ENCODE data around the gene ZNF688.
"Not testable (repeated sequence)": the region's sequence is repeated elsewhere in the genome, so short reads cannot be mapped to it uniquely, and the experiment has no call there.

Gene ZNF688

DNA sequence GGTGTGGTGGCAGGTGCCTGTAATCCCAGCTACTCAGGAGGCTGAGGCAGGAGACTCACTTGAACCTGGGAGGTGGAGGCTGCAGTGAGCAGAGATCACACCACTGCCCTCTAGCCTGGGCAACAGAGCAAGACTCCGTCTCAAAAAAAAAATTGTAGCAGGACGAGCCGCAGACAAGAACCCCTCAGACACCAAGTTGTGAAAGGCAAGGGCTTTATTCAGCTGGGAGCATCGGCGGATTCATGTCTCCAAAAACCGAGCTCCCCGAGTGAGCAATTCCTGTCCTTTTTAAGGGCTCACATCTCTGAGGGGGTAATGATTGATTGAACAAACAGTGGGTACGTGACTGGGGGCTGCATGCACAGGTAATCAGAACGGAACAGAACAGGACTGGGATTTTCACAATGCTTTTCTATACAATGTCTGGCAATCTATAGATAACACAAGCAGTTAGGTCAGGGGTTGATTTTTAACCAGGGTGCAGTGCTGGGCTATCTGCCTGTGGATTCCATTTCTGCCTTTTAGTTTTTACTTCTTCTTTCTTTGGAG, 30.5 kb downstream of the ZNF688 start:
- 95 to 100% methylated on average over 6 to 8 of the region's 9 CpGs for WGBS, 2 experiments (ENCODE audit: insufficient coverage in 2 of 2)
- H3K9me3 ChIP-seq (ENCODE audit: control insufficient read depth, low read length); H3K4me3 ChIP-seq (ENCODE audit: extremely low read depth, insufficient read depth, low read length, poor library complexity, severe bottlenecking); H3K36me3 ChIP-seq (ENCODE audit: control insufficient read depth, insufficient read depth, low read length): not testable (repeated sequence)
- Histone ChIP-seq H3K4me1 (ENCODE audit: control insufficient read depth, insufficient read depth, low read length, poor library complexity, severe bottlenecking) (peaks cover 26% of the 10 kb centered on the region), H3K27ac (ENCODE audit: low read depth, low read length, severe bottlenecking) (peak overlapping the region; percentile 80)

DNA sequence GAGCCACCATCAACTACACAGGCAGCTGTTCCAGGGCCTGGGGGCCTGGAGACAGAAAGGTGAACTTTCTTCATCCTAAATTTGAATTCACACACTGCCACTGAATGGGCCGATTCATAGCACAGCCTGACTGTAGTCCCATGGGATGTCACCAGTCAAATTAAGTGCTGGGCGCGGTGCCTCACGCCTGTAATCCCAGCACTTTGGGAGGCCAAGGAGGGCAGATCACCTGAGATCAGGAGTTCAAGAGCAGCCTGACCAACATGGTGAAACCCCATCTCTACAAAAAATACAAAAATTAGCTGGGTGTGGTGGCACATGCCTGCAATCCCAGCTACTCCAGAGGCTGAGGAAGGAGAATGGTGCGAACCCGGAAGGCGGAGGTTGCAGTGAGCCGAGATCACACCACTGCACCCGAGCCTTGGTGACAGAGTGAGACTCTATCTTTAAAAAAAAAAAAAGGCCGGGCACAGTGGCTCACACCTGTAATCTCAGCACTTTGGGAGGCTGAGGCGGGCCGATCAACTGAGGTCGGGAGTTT, 31.5 kb downstream of the ZNF688 start:
- not testable (repeated sequence) for H3K36me3 ChIP-seq (ENCODE audit: control insufficient read depth, insufficient read depth, low read length); H3K27ac ChIP-seq (ENCODE audit: low read depth, low read length, severe bottlenecking); H3K9me3 ChIP-seq (ENCODE audit: control insufficient read depth, low read length); H3K4me3 ChIP-seq (ENCODE audit: extremely low read depth, insufficient read depth, low read length, poor library complexity, severe bottlenecking)
- H3K4me1 ChIP-seq (ENCODE audit: control insufficient read depth, insufficient read depth, low read length, poor library complexity, severe bottlenecking) = peaks cover 27% of the 10 kb centered on the region
- 88 to 97% methylated on average over 4 to 10 of the region's 13 CpGs for WGBS, 2 experiments (ENCODE audit: insufficient coverage in 2 of 2)

GRCh38 chr16:30539000-30539964, 32.2 kb downstream of the ZNF688 start:
- no peak overlapping the region for H3K27ac ChIP-seq (ENCODE audit: low read depth, low read length, severe bottlenecking)
- peaks cover 27% of the 10 kb centered on the region for H3K4me1 ChIP-seq (ENCODE audit: control insufficient read depth, insufficient read depth, low read length, poor library complexity, severe bottlenecking)
- 92 to 98% methylated on average over 7 of the region's 8 CpGs for WGBS, 2 experiments (ENCODE audit: insufficient coverage in 2 of 2)
- H3K9me3 ChIP-seq (ENCODE audit: control insufficient read depth, low read length) = no peaks in the 10 kb centered on the region
- H3K4me3 ChIP-seq (ENCODE audit: extremely low read depth, insufficient read depth, low read length, poor library complexity, severe bottlenecking) = no peak overlapping the region
- H3K36me3 ChIP-seq (ENCODE audit: control insufficient read depth, insufficient read depth, low read length) = peaks cover 6% of the 10 kb centered on the region

DNA sequence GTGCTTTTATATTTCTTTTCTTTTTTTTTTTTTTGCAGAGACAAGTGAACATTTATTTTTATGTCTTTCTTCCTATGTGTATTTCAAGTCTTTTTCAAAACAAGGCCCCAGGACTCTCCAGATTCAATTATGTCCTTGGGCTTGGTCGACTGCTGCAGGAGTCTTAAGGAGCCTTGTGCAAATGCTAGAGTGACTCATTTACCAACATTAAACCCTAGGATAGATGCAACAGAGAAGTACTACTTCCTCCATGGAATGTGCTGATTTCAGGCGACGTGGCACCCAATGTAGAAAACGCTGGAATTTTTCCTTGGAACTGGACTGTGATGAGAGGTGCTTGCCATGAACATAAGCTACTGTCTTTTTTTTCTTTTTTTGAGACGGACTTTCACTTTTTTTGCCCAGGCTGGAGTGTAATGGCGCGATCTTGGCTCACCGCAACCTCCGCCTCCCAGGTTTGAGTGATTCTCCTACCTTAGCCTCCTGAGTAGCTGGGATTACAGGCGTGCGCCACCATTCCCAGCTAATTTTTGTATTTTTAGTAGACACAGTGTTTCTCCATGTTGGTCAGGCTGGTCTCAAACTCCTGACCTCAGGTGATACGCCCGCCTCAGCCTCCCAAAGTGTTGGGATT, 35.0 kb downstream of the ZNF688 start:
- not testable (repeated sequence) for H3K9me3 ChIP-seq (ENCODE audit: control insufficient read depth, low read length); H3K27ac ChIP-seq (ENCODE audit: low read depth, low read length, severe bottlenecking)
- WGBS, 2 experiments (ENCODE audit: insufficient coverage in 2 of 2) = 87 to 96% methylated on average over 8 to 11 of the region's 13 CpGs
- peak overlapping the region; percentile 56 for H3K4me3 ChIP-seq (ENCODE audit: extremely low read depth, insufficient read depth, low read length, poor library complexity, severe bottlenecking)
- H3K4me1 ChIP-seq (ENCODE audit: control insufficient read depth, insufficient read depth, low read length, poor library complexity, severe bottlenecking) = peaks cover 18% of the 10 kb centered on the region
- H3K36me3 ChIP-seq (ENCODE audit: control insufficient read depth, insufficient read depth, low read length) = peaks cover 19% of the 10 kb centered on the region

GRCh38 chr16:30535777-30536190, 35.7 kb downstream of the ZNF688 start:
- peak overlapping the region; percentile 56 for H3K4me3 ChIP-seq (ENCODE audit: extremely low read depth, insufficient read depth, low read length, poor library complexity, severe bottlenecking)
- H3K27ac ChIP-seq (ENCODE audit: low read depth, low read length, severe bottlenecking) = peak overlapping the region; percentile 54
- H3K36me3 ChIP-seq (ENCODE audit: control insufficient read depth, insufficient read depth, low read length) = peaks cover 26% of the 10 kb centered on the region
- 39 to 50% methylated on average over 9 to 12 of the region's 12 CpGs for WGBS, 2 experiments (ENCODE audit: insufficient coverage in 2 of 2)
- H3K9me3 ChIP-seq (ENCODE audit: control insufficient read depth, low read length) = no peaks in the 10 kb centered on the region
- peaks cover 12% of the 10 kb centered on the region for H3K4me1 ChIP-seq (ENCODE audit: control insufficient read depth, insufficient read depth, low read length, poor library complexity, severe bottlenecking)

GRCh38 chr16:30535106-30535776, 36.3 kb downstream of the ZNF688 start:
- peaks cover 30% of the 10 kb centered on the region for H3K36me3 ChIP-seq (ENCODE audit: control insufficient read depth, insufficient read depth, low read length)
- WGBS, 2 experiments (ENCODE audit: insufficient coverage in 2 of 2) = 2 to 7% methylated on average over 14 to 16 of the region's 18 CpGs
- H3K27ac ChIP-seq (ENCODE audit: low read depth, low read length, severe bottlenecking) = peak overlapping the region; percentile 54
- H3K9me3 ChIP-seq (ENCODE audit: control insufficient read depth, low read length) = no peaks in the 10 kb centered on the region
- peak overlapping the region; percentile 56 for H3K4me3 ChIP-seq (ENCODE audit: extremely low read depth, insufficient read depth, low read length, poor library complexity, severe bottlenecking)
- H3K4me1 ChIP-seq (ENCODE audit: control insufficient read depth, insufficient read depth, low read length, poor library complexity, severe bottlenecking) = peaks cover 12% of the 10 kb centered on the region

GRCh38 chr16:30534368-30535105, 37.0 kb downstream of the ZNF688 start, which contains the start of gene ZNF747:
TSS of gene ZNF747 (minus strand) at chr16:30534858. CDS start at chr16:30534679, 179 bp downstream.
- peaks cover 12% of the 10 kb centered on the region for H3K4me1 ChIP-seq (ENCODE audit: control insufficient read depth, insufficient read depth, low read length, poor library complexity, severe bottlenecking)
- H3K36me3 ChIP-seq (ENCODE audit: control insufficient read depth, insufficient read depth, low read length) = peaks cover 30% of the 10 kb centered on the region
- WGBS, 2 experiments (ENCODE audit: insufficient coverage in 2 of 2) = 1% methylated on average over 59 to 70 of the region's 70 CpGs
- peak within 1 kb of the TSS; percentile 54 for H3K27ac ChIP-seq (ENCODE audit: low read depth, low read length, severe bottlenecking)
- H3K9me3 ChIP-seq (ENCODE audit: control insufficient read depth, low read length) = no peaks in the 10 kb centered on the region
- H3K4me3 ChIP-seq (ENCODE audit: extremely low read depth, insufficient read depth, low read length, poor library complexity, severe bottlenecking) = peak within 1 kb of the TSS; percentile 56

- Histone ChIP-seq H3K4me1 (ENCODE audit: control insufficient read depth, insufficient read depth, low read length, poor library complexity, severe bottlenecking) (peaks cover 12% of the 10 kb centered on the region), H3K36me3 (ENCODE audit: control insufficient read depth, insufficient read depth, low read length) (peaks cover 30% of the 10 kb centered on the region), H3K9me3 (ENCODE audit: control insufficient read depth, low read length) (no peaks in the 10 kb centered on the region), H3K4me3 (ENCODE audit: extremely low read depth, insufficient read depth, low read length, poor library complexity, severe bottlenecking) (peak overlapping the region; percentile 56), H3K27ac (ENCODE audit: low read depth, low read length, severe bottlenecking) (peak overlapping the region; percentile 29)
- WGBS, 2 experiments (ENCODE audit: insufficient coverage in 2 of 2) = 25 to 40% methylated on average over 17 to 21 of the region's 29 CpGs
Observed at GRCh38 chr16:30533748-30534367, 37.7 kb downstream of the ZNF688 start.

DNA sequence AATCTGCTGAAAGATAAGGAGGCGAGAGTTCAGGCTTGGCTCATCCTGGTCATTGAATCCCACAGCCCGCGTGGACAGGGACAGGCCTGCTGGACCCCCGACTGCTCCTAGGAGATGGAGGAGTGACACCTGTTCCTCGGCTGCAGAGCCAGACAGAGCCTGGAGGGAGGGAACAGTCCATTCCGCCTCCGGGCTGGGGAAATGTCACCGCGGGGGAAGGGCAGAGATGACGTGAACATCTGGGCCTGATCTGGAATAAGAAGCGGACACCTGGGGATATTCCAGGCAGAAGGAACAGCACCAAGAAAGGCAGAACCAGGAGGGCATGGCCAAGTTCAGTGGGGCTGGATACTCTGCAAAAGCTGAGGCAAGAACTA, 38.4 kb downstream of the ZNF688 start:
- peaks cover 30% of the 10 kb centered on the region for H3K36me3 ChIP-seq (ENCODE audit: control insufficient read depth, insufficient read depth, low read length)
- H3K4me3 ChIP-seq (ENCODE audit: extremely low read depth, insufficient read depth, low read length, poor library complexity, severe bottlenecking) = no peak overlapping the region
- no peaks in the 10 kb centered on the region for H3K9me3 ChIP-seq (ENCODE audit: control insufficient read depth, low read length)
- H3K27ac ChIP-seq (ENCODE audit: low read depth, low read length, severe bottlenecking) = no peak overlapping the region
- H3K4me1 ChIP-seq (ENCODE audit: control insufficient read depth, insufficient read depth, low read length, poor library complexity, severe bottlenecking) = peaks cover 12% of the 10 kb centered on the region
- 85 to 90% methylated on average over 11 of the region's 11 CpGs for WGBS, 2 experiments (ENCODE audit: insufficient coverage in 2 of 2)
